H1 (cell line): ENCODE data around the gene CACNA1C. TPM values are rescaled to one million over a fixed set of nuclear protein-coding genes. Genes with fewer than 3 reads are reported as not detected.

Source experiments
- EGR1 ChIP-seq: IDR thresholded peaks from 2 replicates; pipeline ENCODE4 v1.6.1; 2011; ENCODE audit warnings: low read depth, low read length, borderline replicate concordance
- KDM4A ChIP-seq: IDR thresholded peaks from one replicate; pipeline ENCODE4 v1.7.1; 2012; ENCODE audit warnings: low read depth, mild to moderate bottlenecking, moderate library complexity, low read length, inconsistent platforms; ENCODE audit not compliant: severe bottlenecking
- PHF8 ChIP-seq: fragments of 200-600 bp; sonication (generic); conservative IDR thresholded peaks from 2 replicates; pipeline ENCODE4 v1.7.1; 2012; ENCODE audit warnings: low read depth, mild to moderate bottlenecking, inconsistent platforms, low read length, moderate library complexity
- SP2 ChIP-seq: IDR thresholded peaks from 2 replicates; pipeline ENCODE4 v1.6.1; 2012; ENCODE audit warnings: mild to moderate bottlenecking, low read length, inconsistent platforms
- polyA plus RNA-seq, 7 experiments: library from polyadenylated mRNA; depleted of rRNA in 3 of 7; stranded (reverse) in 5 of 7; unstranded in 2 of 7; fragments of >200 nt in 5 of 7; fragments of 200-250 nt in 2 of 7; gene quantifications; 1 replicate in 5 of 7; 2 replicates in 1 of 7; 4 replicates in 1 of 7; pipeline versions ENCODE4 v1.2.1 to v1.2.3, GENCODE V29; 2011 to 2013; ENCODE audit warnings: missing spikeins in 2 of 7, mixed read lengths in 2 of 7
- total RNA-seq: library from RNA; stranded (reverse); fragmentation: NEBNext Ultra II Directional; extraction: Animal tissue kit (Norgen Biotek cat#: 25700); gene quantifications from 2 replicates; pipeline ENCODE4 v1.2.1, GENCODE V29; 2021
- TF ChIP-seq, protein P1 (sequence below): fragments of 300-600 bp; sonication (generic); IDR thresholded peaks from 2 replicates; pipeline ENCODE4 v1.7.1; 2012; ENCODE audit warnings: low read length, moderate library complexity, mild to moderate bottlenecking, inconsistent platforms; ENCODE audit not compliant: insufficient replicate concordance
- TF ChIP-seq, protein P2 (sequence below), 3 experiments: IDR thresholded peaks; 1 replicate in 2 of 3; 2 replicates in 1 of 3; pipeline versions ENCODE4 v1.5.1 to v1.6.1; 2011; ENCODE audit warnings: low read length in 3 of 3, mild to moderate bottlenecking in 3 of 3, inconsistent platforms in 2 of 3, low read depth in 1 of 3, moderate library complexity in 1 of 3; ENCODE audit not compliant: insufficient read depth in 1 of 3; ENCODE audit errors: control extremely low read depth in 1 of 3
- TF ChIP-seq, protein P3 (sequence below): IDR thresholded peaks from 2 replicates; pipeline ENCODE4 v1.6.1; 2012; ENCODE audit warnings: inconsistent platforms

Gene CACNA1C
- total and polyA plus RNA-seq, 2 of the 8 experiments (the other 6 are each of a cell fraction or from before 2014, with no cell fraction given), result 1.3 TPM

GRCh38 chr12:2187195-2187945 lies 134.6 kb downstream of the CACNA1C start (continued):
- TF ChIP-seq, protein P1, sequence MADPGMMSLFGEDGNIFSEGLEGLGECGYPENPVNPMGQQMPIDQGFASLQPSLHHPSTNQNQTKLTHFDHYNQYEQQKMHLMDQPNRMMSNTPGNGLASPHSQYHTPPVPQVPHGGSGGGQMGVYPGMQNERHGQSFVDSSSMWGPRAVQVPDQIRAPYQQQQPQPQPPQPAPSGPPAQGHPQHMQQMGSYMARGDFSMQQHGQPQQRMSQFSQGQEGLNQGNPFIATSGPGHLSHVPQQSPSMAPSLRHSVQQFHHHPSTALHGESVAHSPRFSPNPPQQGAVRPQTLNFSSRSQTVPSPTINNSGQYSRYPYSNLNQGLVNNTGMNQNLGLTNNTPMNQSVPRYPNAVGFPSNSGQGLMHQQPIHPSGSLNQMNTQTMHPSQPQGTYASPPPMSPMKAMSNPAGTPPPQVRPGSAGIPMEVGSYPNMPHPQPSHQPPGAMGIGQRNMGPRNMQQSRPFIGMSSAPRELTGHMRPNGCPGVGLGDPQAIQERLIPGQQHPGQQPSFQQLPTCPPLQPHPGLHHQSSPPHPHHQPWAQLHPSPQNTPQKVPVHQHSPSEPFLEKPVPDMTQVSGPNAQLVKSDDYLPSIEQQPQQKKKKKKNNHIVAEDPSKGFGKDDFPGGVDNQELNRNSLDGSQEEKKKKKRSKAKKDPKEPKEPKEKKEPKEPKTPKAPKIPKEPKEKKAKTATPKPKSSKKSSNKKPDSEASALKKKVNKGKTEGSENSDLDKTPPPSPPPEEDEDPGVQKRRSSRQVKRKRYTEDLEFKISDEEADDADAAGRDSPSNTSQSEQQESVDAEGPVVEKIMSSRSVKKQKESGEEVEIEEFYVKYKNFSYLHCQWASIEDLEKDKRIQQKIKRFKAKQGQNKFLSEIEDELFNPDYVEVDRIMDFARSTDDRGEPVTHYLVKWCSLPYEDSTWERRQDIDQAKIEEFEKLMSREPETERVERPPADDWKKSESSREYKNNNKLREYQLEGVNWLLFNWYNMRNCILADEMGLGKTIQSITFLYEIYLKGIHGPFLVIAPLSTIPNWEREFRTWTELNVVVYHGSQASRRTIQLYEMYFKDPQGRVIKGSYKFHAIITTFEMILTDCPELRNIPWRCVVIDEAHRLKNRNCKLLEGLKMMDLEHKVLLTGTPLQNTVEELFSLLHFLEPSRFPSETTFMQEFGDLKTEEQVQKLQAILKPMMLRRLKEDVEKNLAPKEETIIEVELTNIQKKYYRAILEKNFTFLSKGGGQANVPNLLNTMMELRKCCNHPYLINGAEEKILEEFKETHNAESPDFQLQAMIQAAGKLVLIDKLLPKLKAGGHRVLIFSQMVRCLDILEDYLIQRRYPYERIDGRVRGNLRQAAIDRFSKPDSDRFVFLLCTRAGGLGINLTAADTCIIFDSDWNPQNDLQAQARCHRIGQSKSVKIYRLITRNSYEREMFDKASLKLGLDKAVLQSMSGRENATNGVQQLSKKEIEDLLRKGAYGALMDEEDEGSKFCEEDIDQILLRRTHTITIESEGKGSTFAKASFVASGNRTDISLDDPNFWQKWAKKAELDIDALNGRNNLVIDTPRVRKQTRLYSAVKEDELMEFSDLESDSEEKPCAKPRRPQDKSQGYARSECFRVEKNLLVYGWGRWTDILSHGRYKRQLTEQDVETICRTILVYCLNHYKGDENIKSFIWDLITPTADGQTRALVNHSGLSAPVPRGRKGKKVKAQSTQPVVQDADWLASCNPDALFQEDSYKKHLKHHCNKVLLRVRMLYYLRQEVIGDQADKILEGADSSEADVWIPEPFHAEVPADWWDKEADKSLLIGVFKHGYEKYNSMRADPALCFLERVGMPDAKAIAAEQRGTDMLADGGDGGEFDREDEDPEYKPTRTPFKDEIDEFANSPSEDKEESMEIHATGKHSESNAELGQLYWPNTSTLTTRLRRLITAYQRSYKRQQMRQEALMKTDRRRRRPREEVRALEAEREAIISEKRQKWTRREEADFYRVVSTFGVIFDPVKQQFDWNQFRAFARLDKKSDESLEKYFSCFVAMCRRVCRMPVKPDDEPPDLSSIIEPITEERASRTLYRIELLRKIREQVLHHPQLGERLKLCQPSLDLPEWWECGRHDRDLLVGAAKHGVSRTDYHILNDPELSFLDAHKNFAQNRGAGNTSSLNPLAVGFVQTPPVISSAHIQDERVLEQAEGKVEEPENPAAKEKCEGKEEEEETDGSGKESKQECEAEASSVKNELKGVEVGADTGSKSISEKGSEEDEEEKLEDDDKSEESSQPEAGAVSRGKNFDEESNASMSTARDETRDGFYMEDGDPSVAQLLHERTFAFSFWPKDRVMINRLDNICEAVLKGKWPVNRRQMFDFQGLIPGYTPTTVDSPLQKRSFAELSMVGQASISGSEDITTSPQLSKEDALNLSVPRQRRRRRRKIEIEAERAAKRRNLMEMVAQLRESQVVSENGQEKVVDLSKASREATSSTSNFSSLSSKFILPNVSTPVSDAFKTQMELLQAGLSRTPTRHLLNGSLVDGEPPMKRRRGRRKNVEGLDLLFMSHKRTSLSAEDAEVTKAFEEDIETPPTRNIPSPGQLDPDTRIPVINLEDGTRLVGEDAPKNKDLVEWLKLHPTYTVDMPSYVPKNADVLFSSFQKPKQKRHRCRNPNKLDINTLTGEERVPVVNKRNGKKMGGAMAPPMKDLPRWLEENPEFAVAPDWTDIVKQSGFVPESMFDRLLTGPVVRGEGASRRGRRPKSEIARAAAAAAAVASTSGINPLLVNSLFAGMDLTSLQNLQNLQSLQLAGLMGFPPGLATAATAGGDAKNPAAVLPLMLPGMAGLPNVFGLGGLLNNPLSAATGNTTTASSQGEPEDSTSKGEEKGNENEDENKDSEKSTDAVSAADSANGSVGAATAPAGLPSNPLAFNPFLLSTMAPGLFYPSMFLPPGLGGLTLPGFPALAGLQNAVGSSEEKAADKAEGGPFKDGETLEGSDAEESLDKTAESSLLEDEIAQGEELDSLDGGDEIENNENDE, result no peak
- TF ChIP-seq SP2 (no peak), KDM4A (no peak), EGR1 (no peak), PHF8 (no peak)
- TF ChIP-seq, protein P2, sequence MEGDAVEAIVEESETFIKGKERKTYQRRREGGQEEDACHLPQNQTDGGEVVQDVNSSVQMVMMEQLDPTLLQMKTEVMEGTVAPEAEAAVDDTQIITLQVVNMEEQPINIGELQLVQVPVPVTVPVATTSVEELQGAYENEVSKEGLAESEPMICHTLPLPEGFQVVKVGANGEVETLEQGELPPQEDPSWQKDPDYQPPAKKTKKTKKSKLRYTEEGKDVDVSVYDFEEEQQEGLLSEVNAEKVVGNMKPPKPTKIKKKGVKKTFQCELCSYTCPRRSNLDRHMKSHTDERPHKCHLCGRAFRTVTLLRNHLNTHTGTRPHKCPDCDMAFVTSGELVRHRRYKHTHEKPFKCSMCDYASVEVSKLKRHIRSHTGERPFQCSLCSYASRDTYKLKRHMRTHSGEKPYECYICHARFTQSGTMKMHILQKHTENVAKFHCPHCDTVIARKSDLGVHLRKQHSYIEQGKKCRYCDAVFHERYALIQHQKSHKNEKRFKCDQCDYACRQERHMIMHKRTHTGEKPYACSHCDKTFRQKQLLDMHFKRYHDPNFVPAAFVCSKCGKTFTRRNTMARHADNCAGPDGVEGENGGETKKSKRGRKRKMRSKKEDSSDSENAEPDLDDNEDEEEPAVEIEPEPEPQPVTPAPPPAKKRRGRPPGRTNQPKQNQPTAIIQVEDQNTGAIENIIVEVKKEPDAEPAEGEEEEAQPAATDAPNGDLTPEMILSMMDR (IDR thresholded peaks at IDR 0.05; ENCODE audit: control extremely low read depth in 1 of 3, insufficient read depth in 1 of 3, low read depth in 1 of 3, low read length in 3 of 3), result no peak
- TF ChIP-seq, protein P3, sequence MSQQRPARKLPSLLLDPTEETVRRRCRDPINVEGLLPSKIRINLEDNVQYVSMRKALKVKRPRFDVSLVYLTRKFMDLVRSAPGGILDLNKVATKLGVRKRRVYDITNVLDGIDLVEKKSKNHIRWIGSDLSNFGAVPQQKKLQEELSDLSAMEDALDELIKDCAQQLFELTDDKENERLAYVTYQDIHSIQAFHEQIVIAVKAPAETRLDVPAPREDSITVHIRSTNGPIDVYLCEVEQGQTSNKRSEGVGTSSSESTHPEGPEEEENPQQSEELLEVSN, result no peak
